ENCODE measurements around the gene NAA38.

DNA sequence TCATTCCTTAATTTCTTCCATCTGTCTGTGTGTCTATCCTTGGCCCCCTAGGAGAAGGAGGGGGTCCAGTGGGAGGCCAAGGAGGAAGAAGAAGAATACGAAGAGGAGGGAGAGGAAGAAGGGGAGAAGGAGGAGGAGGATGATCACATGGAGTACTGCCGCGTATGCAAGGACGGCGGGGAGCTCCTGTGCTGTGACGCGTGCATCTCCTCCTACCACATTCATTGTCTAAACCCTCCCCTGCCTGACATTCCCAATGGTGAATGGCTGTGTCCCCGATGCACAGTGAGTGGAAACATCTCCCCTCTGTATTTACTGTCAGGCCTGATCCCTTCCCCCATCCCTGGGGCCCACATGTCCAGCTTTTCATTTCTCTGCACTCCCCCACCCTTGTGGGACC is 37.5 kb upstream of the NAA38 start:
- TF ChIP-seq, protein P1, sequence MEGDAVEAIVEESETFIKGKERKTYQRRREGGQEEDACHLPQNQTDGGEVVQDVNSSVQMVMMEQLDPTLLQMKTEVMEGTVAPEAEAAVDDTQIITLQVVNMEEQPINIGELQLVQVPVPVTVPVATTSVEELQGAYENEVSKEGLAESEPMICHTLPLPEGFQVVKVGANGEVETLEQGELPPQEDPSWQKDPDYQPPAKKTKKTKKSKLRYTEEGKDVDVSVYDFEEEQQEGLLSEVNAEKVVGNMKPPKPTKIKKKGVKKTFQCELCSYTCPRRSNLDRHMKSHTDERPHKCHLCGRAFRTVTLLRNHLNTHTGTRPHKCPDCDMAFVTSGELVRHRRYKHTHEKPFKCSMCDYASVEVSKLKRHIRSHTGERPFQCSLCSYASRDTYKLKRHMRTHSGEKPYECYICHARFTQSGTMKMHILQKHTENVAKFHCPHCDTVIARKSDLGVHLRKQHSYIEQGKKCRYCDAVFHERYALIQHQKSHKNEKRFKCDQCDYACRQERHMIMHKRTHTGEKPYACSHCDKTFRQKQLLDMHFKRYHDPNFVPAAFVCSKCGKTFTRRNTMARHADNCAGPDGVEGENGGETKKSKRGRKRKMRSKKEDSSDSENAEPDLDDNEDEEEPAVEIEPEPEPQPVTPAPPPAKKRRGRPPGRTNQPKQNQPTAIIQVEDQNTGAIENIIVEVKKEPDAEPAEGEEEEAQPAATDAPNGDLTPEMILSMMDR (IDR thresholded peaks at IDR 0.05 in 2 of 3, conservative IDR thresholded peaks at IDR 0.05 in 1 of 3; ENCODE audit: borderline replicate concordance in 1 of 3, insufficient read depth in 1 of 3, low read depth in 2 of 3, low read length in 2 of 3): no peak
- TF ChIP-seq SP1 (IDR thresholded peaks at IDR 0.05; ENCODE audit: low read depth) (no peak), YY1 (IDR thresholded peaks at IDR 0.05; ENCODE audit: extremely low read depth, insufficient replicate concordance, low read depth, low read length) (no peak), POLR2AphosphoS5 (IDR thresholded peaks at IDR 0.05; ENCODE audit: low read depth, low read length) (no peak), RAD21 (IDR thresholded peaks at IDR 0.05; ENCODE audit: low read depth) (no peak)

All from HCT116 (cell line).